ENCODE data around the gene HOXD4.

GRCh38 chr2:176128172-176128981, 23.0 kb upstream of the HOXD4 start:
- no peak for TF ChIP-seq CTCF (IDR thresholded peaks at IDR 0.05)
- no peak for TF ChIP-seq POLR2AphosphoS5 (IDR thresholded peaks at IDR 0.05)
- no peak for TF ChIP-seq EP300 (IDR thresholded peaks at IDR 0.05)

All from sigmoid colon (tissue), 4 donors.